Calu3 (cell line): ENCODE data around the gene PHF2. TPM values are rescaled to one million over a fixed set of nuclear protein-coding genes. Genes with fewer than 3 reads are reported as not detected.

ENCODE experiments used
- BruUV-seq: library from RNA; stranded (reverse); fragments of 400-500 nt; replicated peaks from 2 replicates; lab custom pipeline; 2021; lab: Mats Ljungman, UMichigan
- CTCF ChIA-PET: fragments of 300-600 bp; sonication (Branson Sonifier 250); formaldehyde crosslinking; loops from one replicate; lab custom pipeline; 2022; ENCODE audit warnings: antibody characterized with exemption; lab: Charles Lee
- DNase-seq: peaks from one replicate; pipeline ENCODE4 v3.0.0; 2022
- H3K27ac Mint-ChIP-seq: one replicate; pipeline ENCODE4 v1.8.0; 2022; ENCODE audit warnings: mixed read lengths; ENCODE audit not compliant: unreplicated experiment
- H3K27me3 Mint-ChIP-seq: one replicate; pipeline ENCODE4 v1.8.0; 2022; ENCODE audit warnings: mixed read lengths; ENCODE audit not compliant: unreplicated experiment
- H3K36me3 Mint-ChIP-seq: one replicate; pipeline ENCODE4 v1.8.0; 2022; ENCODE audit warnings: mild to moderate bottlenecking, moderate library complexity, mixed read lengths; ENCODE audit not compliant: insufficient read depth, unreplicated experiment
- H3K4me1 Mint-ChIP-seq: one replicate; pipeline ENCODE4 v1.8.0; 2022; ENCODE audit warnings: mild to moderate bottlenecking, low read depth, mixed read lengths; ENCODE audit not compliant: unreplicated experiment
- H3K4me3 Mint-ChIP-seq: one replicate; pipeline ENCODE4 v1.8.0; 2022; ENCODE audit warnings: mild to moderate bottlenecking, low read depth, moderate library complexity, mixed read lengths; ENCODE audit not compliant: unreplicated experiment
- H3K9me3 Mint-ChIP-seq: one replicate; pipeline ENCODE4 v1.8.0; 2022; ENCODE audit warnings: low read depth, mixed read lengths; ENCODE audit not compliant: unreplicated experiment
- CTCF ChIP-seq: fragments of 200-600 bp; IDR thresholded peaks from one replicate; pipeline ENCODE4 v1.8.0; 2022; ENCODE audit warnings: antibody characterized with exemption; ENCODE audit not compliant: unreplicated experiment
- intact Hi-C: fragments of 100-400 bp; cut with micrococcal nuclease; formaldehyde crosslinking; loops from one replicate; pipeline ENCODE4 v1.10.0; 2022; ENCODE audit not compliant: unreplicated experiment
- microRNA-seq: library from miRNA; unstranded; fragments of <30 nt; microRNA quantifications from one replicate; pipeline ENCODE4 v1.2.0, GENCODE V29; 2022
- total RNA-seq: library from RNA; stranded (reverse); gene quantifications from 2 replicates; pipeline ENCODE4 v1.2.3, GENCODE V29; 2022

PHF2 gene
- total RNA-seq, 1 experiment from 2014 or later = 13.9 TPM

DNA sequence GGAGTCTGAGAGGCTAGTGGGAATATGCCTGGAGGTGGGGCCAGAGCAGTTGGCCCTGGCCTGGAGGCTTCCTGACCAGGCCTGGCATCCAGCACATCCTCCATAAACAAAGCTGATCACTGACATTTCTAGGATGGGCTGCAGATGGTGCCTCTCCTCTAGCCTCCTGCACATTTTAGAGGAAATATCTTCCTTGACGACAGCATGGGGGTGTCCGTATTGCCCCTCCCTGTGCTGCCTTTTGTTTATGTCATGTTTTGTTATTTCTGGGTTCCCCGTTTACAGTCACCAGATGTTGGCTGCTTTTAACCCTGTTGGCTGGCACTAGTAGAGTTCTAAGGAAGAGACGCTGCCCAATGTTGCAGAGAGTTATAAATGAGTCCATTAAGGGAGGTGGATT is 148.5 kb downstream of the PHF2 start:
- CTCF ChIA-PET = no interaction called here
- DNase-seq = no peak
- H3K27ac Mint-ChIP-seq = no peak overlapping the region
- H3K27me3 Mint-ChIP-seq = peaks cover 68% of the 10 kb centered on the region
- peaks cover 2% of the 10 kb centered on the region for H3K9me3 Mint-ChIP-seq
- no peaks in the 10 kb centered on the region for H3K36me3 Mint-ChIP-seq
- no peak for TF ChIP-seq CTCF
- H3K4me1 Mint-ChIP-seq = no peaks in the 10 kb centered on the region
- intact Hi-C loops = no loop called here
- H3K4me3 Mint-ChIP-seq = no peak overlapping the region
- no TSS peak for BruUV-seq

- H3K4me1 Mint-ChIP-seq = no peaks in the 10 kb centered on the region
- no peak for DNase-seq
- intact Hi-C loops = no loop called here
- CTCF ChIA-PET = no interaction called here
- no peak for TF ChIP-seq CTCF
- no peaks in the 10 kb centered on the region for H3K36me3 Mint-ChIP-seq
- no peak overlapping the region for H3K4me3 Mint-ChIP-seq
- peaks cover 2% of the 10 kb centered on the region for H3K9me3 Mint-ChIP-seq
- no peak overlapping the region for H3K27ac Mint-ChIP-seq
- no TSS peak for BruUV-seq
- H3K27me3 Mint-ChIP-seq = peaks cover 68% of the 10 kb centered on the region
Observed at GRCh38 chr9:93725382-93725781, 149.0 kb downstream of the PHF2 start.

DNA sequence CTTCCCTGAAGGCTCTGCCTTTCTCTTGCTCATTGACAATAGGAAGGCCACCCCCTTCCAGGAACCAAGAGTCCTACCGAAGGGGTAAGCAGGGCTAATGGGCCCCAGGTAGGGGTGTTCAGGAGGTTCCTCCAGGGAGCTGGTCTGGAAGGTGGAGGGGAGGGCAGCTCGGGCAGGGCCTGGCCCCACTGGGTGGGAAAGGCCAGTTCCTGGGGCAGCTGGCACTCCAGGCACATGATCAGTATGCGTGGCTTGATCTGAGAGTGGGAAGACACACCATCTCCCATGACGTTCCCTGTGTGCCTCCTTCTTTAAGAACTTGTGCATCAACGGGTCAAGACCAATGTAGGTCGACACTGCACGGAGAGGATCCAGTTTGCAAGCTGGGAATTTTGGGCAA is 149.8 kb downstream of the PHF2 start:
- intact Hi-C loops = no loop called here
- no TSS peak for BruUV-seq
- Mint-ChIP-seq H3K9me3 (peaks cover 2% of the 10 kb centered on the region), H3K27ac (no peak overlapping the region), H3K4me3 (no peak overlapping the region), H3K4me1 (no peaks in the 10 kb centered on the region), H3K36me3 (no peaks in the 10 kb centered on the region), H3K27me3 (peaks cover 68% of the 10 kb centered on the region)
- CTCF ChIA-PET = no interaction called here
- no peak for TF ChIP-seq CTCF
- no peak for DNase-seq

Small RNA genes within 50 kb of the gene (microRNA-seq; reads per million reads assigned to microRNA genes)
- not detected for gene MIR548AU

Other genes starting within 250 kb of the PHF2 start
- 98.2 and 101 TPM in 2 replicates for gene FAM120A, start 124.9 kb upstream of the PHF2 start, total RNA-seq
- gene FAM120AOS, start 123.0 kb upstream of the PHF2 start, total RNA-seq = 50.5 and 53.4 TPM in 2 replicates